NCI-H2171 (cell line): ENCODE data around the gene AKR1A1.

Experiments
- DNase-seq: peaks from one replicate; lab custom pipeline; 2025; lab: John Stamatoyannopoulos, UW

AKR1A1 gene

GRCh38 chr1:45617618-45618017 is 67.0 kb downstream of the AKR1A1 start:
- no peak for DNase-seq

GRCh38 chr1:45619149-45619921 is 68.7 kb downstream of the AKR1A1 start:
- no peak for DNase-seq
